Limb (tissue), 2 donors: Measurements from ENCODE around the gene GHRL.
"Not testable (repeated sequence)": the region's sequence is repeated elsewhere in the genome, so short reads cannot be mapped to it uniquely, and the experiment has no call there.

Experiments used
- DNase-seq, 2 donors: peaks; one replicate each; pipeline ENCODE4 v3.0.0-alpha.2; 2016; ENCODE audit errors: extremely low spot score in 2 of 2

GHRL gene

DNA sequence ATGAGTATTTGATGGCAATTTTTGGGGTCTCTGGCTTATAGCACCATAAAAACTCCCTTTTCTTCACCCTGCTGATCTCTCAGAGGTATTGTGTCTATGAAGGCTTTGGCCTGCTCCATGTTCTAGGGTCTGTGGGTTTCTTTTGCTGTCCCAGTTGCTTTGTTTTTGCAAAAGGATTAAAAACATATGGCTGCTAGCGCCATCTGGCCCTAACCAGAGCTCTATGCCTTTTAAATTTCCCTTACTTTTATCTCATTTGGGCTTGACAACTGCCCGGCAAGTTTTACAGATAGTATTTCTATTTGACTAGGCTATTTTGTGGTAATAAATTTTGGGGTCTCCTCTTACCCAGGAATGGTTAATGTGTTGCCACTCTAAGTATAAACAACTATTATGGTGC is 6.4 kb upstream of the GHRL start:
- no peak for DNase-seq

DNA sequence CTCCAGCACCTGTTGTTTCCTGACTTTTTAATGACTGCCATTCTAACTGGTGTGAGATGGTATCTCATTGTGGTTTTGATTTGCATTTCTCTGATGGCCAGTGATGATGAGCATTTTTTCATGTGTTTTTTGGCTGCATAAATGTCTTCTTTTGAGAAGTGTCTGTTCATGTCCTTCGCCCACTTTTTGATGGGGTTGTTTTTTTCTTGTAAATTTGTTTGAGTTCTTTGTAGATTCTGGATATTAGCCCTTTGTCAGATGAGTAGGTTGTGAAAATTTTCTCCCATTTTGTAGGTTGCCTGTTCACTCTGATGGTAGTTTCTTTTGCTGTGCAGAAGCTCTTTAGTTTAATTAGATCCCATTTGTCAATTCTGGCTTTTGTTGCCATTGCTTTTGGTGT is 5.3 kb upstream of the GHRL start:
- DNase-seq: not testable (repeated sequence)

DNA sequence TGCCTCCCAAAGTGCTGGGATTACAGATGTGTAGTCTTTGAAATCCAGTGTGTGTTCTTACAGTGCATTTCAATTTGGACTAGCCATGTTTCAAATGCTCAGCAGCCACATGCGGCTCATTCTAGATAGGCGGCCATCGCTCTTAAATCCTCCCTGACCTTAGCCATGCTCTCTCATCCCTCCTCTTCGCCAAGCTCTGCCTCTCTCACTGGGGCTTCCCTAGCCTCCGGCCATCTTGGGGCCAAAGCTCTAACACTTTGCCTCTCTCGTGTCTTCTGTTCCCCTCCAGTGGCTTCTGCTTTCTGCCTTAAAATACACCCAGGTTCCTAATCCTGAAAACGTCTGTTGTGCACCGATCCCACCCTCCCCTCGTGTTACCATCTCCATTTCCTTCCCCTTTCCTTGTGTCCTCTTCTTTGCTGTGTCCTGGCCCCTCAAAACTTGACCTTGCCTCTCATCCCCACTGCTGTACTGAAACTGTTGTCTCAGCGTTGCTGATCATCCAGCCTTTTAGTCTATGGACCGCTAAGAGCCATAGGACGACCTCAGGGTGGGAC is 1.4 kb upstream of the GHRL start:
- DNase-seq: no peak

DNA sequence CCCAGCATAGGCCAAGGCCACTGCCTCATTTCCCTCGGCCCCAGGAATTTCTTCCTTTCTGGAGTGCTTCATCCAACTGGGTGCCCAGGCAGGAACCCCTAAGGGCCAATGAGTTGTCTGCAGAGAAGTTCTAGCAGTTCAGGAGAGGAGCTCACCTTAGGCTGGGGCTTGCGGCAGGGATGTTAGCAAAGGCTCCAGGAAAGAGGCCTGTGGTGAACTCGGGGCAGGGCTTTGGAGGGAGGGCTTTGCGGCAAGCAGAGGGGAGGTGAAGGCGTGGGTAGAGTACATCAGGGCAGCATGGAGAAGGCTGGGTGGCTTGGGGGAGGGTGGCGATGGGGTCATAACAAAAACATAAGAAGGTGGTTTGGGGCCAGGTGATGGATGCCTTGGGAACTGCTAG is 1.1 kb downstream of the GHRL start:
- no peak for DNase-seq

DNA sequence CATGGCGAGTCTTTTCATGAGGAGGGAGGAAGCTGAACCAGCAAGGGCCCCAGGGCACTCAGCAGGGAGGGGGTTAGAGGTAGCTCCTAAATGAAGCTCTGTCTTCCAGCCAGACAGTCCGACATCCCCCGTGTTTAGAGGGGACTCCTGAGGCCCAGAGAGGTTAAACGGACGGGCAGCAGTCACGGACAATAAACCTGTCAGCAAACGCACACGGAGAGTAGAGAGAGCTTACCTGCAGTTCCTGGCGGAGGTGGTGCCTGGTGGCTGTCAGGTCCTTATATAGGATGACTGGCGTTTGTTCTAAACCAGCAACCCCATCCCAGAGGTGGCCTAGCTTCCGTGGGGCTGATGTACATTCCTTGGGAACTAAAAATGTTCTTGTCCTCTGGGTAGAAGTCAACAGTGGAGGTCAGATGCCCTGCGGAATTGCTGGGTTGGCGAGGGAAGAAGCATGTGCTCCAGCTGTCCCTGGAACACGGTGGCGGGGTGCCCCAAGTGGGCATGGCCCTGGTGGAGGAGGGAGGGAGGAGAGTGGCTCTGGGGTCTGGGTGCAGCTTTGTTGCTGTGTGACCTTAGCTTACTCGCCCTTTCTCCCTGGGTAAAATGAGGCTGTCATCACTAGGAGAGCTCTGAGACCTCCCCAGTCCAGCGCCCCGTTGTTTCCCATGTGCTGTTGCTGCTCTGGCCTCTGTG is 2.1 kb downstream of the GHRL start:
- no peak for DNase-seq

DNA sequence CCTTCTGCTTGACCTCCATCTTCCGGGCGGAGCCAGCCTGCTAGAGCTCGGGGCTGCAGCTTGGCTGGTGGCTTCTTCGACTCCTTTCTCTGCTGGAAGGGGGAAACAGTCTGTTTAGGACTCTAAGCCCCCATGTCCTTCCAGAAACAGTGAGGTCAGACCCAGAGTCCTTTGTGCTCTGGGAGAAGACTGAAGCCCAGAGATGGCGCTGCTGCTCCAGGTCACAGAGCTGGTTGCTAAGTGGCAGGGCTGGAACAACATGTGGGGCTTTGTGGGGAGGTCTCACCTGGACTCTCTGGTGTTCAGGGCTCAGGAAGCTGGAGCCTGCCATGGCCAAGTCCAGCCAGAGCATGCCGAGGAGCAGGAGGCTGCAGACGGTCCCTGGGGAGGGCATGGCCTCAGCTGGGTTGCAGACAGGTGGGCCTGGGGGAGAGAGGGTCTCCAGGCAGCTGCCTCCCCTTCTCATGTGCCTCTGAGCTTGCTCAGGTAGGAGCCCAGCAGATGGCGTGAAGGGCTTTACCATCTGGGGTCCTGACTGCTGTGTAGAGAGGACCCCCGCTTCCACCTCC is 2.9 kb downstream of the GHRL start:
- DNase-seq: no peak

DNA sequence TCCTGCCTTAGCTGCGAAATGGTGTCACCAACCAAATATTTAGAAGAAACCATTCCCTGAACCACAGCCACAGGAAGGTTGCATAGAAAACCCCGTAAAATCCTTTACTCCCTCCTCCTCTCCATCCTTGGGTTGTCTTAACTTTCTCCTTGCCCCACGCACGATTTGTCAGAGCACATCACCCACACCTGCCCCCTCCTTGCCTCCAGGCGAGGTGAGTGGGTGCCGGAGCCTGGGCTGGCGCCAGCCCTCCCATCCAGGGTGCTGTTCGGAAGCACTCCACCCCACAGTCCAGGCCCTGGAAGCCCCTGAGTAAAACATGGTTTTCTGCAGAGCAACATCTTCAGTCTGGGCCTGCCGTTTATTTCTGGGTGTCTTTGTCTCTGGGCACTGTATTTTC is 3.7 kb downstream of the GHRL start:
- no peak for DNase-seq

DNA sequence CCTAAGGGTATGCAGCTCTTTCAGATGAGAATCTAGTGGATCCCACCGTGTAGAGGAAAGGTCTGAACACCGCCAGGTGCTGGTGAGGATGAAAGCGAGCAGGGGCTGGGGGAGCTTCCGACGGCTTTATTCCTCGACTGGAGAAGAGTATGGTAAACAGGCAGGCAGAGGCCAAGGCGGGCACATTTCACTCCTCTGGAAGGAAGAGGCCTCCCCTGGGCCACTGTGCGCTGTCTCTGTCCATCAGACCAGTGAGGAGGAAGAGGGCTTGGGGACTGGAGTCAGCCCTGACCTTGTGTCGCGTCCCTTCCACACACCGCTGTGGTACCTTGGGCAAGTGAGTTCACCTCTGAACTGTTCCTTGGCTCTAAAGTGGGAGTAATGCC is 4.2 kb downstream of the GHRL start:
- DNase-seq: no peak

DNA sequence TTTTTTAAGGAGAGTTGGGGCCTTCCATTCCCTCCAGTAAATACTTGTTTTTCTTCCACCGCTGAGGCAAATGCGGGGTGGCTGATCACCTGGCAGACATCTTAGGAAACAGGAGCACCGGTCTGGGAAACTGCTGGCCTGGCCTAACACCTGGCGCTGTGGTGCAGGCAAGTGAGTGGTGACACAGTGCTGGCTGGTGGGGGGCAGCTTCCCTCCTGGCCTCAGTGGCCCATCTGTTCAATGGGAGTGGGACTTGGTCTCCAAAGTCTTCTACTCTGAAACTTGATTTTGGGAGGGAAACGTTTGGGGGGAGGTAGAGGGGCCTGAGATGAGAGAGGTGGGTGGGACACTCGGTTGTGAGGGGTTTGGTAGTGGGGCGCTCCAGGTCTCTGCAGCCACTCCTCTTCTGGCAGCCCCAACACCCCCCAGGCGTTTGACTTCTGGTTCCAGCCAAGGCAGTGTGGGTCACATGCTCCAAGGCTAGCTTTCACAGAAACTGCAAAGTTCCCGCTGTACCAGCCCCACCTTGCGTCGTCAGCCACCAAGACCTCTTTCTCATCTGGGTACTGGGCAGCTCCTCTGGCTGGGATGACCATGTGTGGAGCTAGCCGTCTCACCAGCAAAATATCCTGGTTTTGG is 4.7 kb downstream of the GHRL start:
- DNase-seq: no peak

DNA sequence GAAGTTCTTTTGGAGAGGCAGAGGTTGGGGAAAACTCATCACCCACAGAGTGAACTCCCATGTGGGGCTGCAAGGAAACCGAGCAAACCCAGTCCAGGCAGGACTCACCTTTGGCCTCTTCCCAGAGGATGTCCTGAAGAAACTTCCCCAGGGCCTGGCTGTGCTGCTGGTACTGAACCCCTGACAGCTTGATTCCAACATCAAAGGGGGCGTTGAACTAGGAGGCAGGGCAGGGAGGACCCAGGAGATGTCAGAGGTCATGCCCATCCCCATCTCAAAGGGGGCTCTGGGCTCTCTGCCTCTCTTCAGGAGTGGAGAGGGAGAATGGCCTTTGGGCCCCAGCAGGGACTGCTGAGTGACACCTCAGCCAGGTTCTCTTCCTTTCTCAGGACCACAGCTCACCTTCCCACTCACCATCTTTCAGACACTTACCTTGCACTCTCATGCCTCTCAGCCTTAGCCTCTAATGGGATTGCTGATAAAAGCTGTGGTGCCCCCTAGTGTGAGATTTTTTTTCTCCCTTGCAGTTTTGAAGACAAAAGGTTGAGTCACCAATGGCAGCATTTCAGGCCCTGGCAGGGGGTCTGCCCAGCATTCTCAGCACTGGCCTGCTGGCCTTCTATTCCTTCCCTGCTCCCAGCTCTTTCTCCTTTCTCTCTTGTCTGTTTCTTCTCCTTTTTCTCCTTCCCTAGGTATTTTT is 6.0 kb downstream of the GHRL start:
- DNase-seq: peak in 1 of 2 donors; percentile 47

DNA sequence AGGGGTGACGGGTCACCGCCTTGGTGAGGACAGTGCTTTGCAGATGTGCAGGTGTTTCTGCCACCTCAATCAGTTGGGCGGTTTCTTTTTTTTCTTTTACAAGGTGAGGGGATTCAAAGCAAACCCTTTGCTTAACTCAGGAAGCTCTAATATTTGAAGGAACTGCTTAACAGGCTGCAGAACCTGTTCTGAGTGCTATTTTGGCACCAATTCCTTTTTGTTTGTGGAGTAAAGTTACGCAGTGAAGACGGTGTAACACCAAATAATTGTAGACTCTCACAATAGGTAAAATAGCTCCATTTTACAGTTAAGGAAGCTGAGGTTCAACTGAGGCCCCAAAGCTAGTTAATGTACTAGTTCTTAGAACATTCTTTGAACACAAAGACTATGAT is 6.6 kb downstream of the GHRL start:
- DNase-seq: no peak

DNA sequence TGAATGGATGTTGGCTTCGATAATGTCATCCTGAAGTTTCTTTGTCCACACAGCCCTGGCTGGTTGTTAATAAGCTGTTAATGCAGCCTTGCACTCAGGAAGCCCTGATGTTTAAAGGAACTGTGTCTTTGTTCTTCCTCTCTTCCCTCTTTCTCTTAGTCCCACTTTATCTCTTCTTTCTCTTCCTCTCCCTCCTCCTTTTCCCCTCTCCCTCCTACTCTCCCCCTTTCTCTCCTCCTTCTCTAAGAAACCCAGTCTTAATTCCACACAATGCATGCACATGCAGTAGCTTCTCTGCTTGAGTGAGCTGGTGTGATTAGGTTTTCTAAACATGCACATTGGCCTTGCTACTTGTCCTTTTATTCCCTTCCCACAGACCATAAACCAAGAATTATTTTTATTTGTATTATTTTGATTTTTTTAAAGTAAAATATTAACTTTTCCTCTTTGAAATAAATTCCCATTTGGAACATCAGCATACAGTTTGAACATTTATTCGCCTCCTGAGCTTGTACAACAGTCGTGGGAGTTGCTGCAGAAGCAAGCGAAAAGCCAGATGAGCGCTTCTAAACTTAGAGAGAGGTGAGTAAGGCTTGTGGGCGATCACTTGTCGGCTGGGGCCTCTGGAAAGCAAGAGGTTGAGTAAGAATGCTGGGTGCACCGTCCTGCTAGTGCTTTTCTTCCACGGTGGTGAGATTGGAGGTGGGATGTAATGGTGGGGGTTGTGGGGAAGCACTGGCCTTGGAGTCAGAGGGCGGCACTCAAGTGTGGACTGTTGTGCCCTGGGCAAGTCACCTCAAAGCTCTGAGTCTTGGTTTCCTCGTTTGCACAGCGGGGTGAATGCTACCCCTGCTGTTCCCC is 7.2 kb downstream of the GHRL start:
- DNase-seq: no peak

DNA sequence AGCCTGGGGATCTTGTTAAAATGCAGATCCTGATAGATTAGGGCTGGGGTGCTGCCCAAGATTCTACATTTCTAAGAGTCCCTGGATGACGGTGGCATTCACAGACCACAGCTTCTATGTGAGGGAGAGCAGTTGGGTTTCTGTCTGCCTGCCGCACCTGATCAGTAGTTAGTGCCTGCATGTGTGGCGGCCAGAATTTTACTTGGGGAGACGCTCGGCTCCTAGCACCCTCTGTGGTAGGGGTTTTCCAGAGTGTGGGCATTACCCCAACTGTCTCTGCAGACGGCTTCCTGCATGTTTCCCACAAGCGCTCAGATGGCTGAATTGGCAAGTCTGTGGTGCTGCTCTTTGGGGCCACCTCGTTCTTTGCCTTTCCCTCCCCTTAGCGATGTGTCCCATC is 8.3 kb downstream of the GHRL start:
- no peak for DNase-seq

DNA sequence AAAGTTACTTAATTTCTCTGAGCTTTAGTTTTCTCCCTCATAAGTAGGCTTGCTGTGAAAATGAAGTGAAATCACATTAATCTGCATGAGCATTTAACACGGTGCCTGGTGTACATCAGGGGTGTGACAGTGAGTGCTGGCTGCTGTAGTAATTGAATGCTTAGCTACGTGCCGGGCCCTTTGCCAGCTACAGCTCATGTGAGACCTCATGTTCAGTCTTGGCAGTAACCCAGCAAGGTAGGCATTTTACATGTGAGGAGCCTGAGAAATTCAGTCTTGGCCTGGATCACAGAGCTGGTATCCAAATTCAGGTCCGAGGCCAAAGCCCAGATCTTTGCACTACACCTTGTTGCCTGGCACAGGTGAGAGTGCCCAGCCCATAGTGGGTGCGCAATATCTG is 9.1 kb downstream of the GHRL start:
- DNase-seq: no peak

DNA sequence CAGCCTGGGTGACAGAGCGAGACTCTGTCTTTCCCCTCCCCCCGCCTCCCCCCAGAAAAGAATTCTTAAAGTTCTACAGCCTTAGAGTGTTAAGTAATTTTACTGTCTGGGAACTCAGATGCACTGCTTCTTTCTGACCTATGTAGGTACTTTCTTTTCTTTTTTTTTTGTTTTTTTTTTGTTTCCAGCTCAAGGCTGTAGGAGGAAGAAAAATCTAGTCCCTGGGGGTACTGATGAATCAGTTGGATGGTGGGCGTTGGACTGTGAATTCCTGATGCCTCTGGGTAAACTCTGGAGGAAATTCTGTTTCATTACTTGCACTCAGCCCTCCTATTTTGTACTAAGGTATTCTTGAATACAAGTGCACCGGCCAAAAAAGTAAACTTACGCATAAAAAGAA is 10.8 kb downstream of the GHRL start:
- DNase-seq: no peak

DNA sequence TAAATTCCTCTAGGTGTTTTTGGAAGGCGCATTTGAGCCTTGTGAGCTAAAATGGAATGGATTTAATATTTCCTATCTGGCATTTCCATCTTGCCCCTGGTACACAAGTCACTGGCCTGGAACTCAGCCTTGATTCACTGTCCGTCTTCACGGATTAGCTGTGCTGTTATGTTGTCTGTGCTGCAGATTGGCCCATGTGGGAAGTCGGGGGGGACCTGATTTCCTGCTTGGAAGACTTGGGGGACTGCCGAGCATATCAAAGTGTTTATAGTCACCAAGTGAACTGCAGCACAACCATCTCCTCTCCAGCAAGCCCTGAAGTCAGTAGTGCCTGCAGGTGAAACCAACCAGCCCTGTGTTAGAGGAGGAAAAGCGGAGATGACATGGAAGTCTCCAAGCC is 12.2 kb downstream of the GHRL start:
- DNase-seq: no peak

DNA sequence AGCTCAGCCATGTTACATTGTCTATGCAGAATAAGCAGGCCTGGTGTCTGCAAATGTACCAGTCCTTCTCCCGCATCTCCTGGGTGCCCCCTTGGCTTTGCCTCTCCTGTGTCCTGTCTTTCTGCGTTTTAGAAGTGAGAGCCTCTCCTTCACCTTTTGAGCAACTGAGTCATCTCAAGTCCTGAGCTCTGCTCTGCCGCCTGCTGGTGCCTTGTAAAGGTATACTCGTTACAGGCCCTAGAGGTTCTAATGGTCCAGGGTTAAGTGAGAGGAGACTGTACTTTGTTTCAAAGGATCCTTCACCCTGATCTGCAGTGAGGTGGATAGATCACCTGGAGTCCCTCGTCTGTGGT is 12.6 kb downstream of the GHRL start:
- DNase-seq: no peak

DNA sequence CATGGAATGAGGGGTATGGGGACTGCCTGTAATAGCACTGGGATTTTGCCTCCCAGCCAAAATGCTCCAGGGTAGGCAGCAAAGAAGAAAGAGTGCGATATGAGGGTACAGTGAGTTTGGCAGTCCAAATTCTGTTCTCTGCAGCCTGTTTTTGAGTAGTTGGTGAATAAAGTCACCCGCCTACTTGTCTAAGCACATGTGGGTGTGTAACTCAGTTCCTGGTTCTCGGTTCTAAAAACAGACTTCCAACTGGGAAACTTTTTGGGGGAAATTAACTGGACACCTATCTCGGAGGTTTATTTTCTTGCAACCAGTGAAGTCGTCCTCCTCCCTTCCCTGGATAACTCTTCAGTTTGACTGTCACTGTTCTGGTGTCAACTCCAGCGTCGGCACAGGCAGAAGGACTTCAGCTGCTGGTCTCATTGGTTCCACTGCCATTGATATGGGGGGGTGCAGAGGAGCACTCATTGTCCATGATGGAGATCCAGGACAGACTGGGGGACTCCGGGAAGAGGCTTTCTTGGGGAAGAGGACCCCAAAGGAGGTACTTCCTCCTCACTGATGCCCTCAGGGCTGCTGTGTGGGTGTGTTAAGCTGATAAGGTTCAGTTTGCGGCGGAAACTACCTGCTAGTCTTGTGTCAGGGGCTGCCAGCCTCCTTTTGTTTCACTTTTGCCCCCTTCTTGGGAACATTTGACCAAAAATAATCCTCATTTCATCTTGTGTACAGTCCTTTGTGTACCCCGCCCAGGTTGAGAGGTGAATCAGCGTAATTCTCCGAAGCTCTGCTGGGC is 13.2 kb downstream of the GHRL start:
- DNase-seq: no peak

DNA sequence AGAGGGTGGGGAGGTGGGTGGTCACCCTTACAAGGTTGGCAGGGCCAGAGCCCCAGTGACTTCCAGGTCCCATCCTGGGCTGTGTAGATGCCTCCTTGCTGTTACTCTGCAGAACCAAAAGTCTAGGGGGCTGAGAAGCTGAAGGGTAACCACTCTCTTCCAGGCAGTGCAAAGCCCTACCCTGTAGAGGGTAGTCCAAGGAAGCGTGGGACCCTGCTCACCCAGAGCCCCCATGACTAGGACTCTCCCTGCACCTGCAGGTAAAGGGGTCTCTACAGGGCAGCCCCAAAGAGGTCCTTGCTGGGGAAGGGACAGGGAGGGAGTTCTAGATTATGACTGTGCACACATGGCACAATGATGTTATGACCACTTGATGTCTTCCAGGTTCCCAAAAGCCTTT is 14.2 kb downstream of the GHRL start:
- no peak for DNase-seq

DNA sequence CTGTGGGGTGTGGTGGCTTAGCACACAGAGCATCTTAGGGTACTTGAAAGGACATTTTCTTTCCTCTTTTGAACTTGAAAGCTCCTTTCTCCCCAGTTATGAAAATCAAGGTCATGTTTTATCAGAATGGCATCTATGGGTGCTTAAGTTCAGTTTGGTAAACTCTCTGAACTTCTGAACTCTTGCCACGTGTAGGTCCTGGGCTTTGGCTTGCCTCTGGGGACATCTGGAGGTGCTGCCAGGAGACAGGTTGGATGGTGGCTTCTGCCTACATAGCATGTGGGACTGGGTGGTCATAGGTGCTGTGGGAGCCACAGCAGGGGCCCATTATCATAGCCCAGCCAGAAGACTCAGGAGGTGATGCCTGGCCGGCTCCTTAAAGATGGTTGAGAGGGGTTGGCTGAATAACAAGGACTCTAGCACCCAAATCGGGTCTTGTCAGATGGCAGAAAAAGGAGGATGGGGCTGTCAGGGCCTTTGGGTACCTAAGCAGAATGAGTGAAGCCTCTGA is 15.6 kb downstream of the GHRL start:
- no peak for DNase-seq

DNA sequence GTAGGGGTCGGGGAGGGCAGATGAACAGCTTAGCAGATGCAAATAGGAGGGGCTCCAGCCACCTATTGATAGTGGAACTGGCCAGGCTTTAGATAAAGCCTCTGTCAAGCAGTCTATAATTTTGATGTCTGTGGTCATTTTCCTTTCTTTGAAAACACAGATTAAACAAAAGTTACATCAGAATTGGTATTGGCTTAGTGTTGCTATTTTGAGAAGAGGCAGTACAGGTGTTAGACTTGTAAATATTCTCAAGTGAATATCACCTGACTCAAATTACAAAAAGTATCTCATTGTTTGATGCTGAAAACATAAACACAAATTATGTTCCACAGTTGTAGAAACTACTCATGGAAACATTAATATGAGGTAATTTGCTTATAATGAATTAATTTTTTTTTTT is 18.1 kb downstream of the GHRL start:
- no peak for DNase-seq
